IMR-90 (cell line): ENCODE data around the gene PRODH2. TPM values are rescaled to one million over a fixed set of nuclear protein-coding genes. Genes with fewer than 3 reads are reported as not detected.

Experiments used
- ATAC-seq: fragments of 200-7000 bp; cut with Tn5 transposase; 2 replicates; pipeline ENCODE4 v1.9.1; 2020; ENCODE audit warnings: low read depth, mild to moderate bottlenecking, moderate library complexity
- BruUV-seq: library from RNA; stranded (reverse); fragments of 400-500 nt; replicated peaks from 2 replicates; lab custom pipeline; 2021; lab: Mats Ljungman, UMichigan
- CTCF ChIA-PET: fragments of 300-600 bp; formaldehyde crosslinking; extraction: SDS; loops from one replicate; lab custom pipeline; 2021; ENCODE audit warnings: antibody characterized with exemption; lab: Yijun Ruan, JAX
- POLR2A ChIA-PET: fragments of 300-600 bp; sonication (Branson Sonifier 250); formaldehyde crosslinking; loops from one replicate; lab custom pipeline; 2022; ENCODE audit warnings: antibody characterized with exemption; ENCODE audit not compliant: unreplicated experiment; lab: Charles Lee
- DNase-seq: peaks from one replicate; pipeline ENCODE4 v3.0.0; 2013
- H2AFZ ChIP-seq: replicated peaks from 2 replicates; pipeline ENCODE3; 2013; ENCODE audit warnings: low read length, mild to moderate bottlenecking; ENCODE audit not compliant: poor library complexity
- H2AK5ac ChIP-seq: 2 replicates; pipeline ENCODE4 v1.6.1; 2013; ENCODE audit warnings: low read depth, low read length, inconsistent platforms
- H2AK9ac ChIP-seq: replicated peaks from 2 replicates; pipeline ENCODE3; 2013; ENCODE audit warnings: mild to moderate bottlenecking, low read depth, low read length, moderate library complexity; ENCODE audit not compliant: poor library complexity
- H2BK120ac ChIP-seq: 2 replicates; pipeline ENCODE4 v1.6.1; 2013; ENCODE audit warnings: low read depth, low read length, inconsistent platforms
- H2BK15ac ChIP-seq: 3 replicates; pipeline ENCODE4 v1.6.1; 2013; ENCODE audit warnings: low read depth, low read length, inconsistent platforms
- H2BK20ac ChIP-seq: 2 replicates; pipeline ENCODE4 v1.6.1; 2013; ENCODE audit warnings: low read depth, mild to moderate bottlenecking, inconsistent platforms, low read length, moderate library complexity
- H2BK5ac ChIP-seq: 2 replicates; pipeline ENCODE4 v1.6.1; 2013; ENCODE audit warnings: mild to moderate bottlenecking, low read depth, low read length, inconsistent platforms; ENCODE audit not compliant: poor library complexity, severe bottlenecking
- H3K14ac ChIP-seq: replicated peaks from 2 replicates; pipeline ENCODE4 v1.6.1; 2013; ENCODE audit warnings: low read depth, low read length, inconsistent platforms
- H3K18ac ChIP-seq: 2 replicates; pipeline ENCODE4 v1.6.1; 2013; ENCODE audit warnings: low read depth, low read length, control low read depth
- H3K23ac ChIP-seq: 2 replicates; pipeline ENCODE4 v1.6.1; 2013; ENCODE audit warnings: low read depth, low read length, inconsistent platforms
- H3K27ac ChIP-seq: 2 replicates; pipeline ENCODE4 v1.5.1; 2013; ENCODE audit warnings: mild to moderate bottlenecking, control low read depth, low read length; ENCODE audit not compliant: insufficient read depth
- H3K27me3 ChIP-seq: 2 replicates; pipeline ENCODE4 v1.6.1; 2013; ENCODE audit warnings: low read length; ENCODE audit not compliant: control insufficient read depth, insufficient read depth
- H3K36me3 ChIP-seq: 2 replicates; pipeline ENCODE4 v1.6.1; 2013; ENCODE audit warnings: low read length, mixed read lengths; ENCODE audit not compliant: control insufficient read depth, insufficient read depth
- H3K4ac ChIP-seq: 2 replicates; pipeline ENCODE4 v1.6.1; 2013; ENCODE audit warnings: low read depth, low read length, inconsistent platforms
- H3K4me1 ChIP-seq: 2 replicates; pipeline ENCODE4 v1.6.1; 2013; ENCODE audit warnings: low read length, mixed read lengths; ENCODE audit not compliant: control insufficient read depth, insufficient read depth
- H3K4me2 ChIP-seq: 2 replicates; pipeline ENCODE4 v1.6.1; 2013; ENCODE audit warnings: low read depth, mild to moderate bottlenecking, control low read depth, low read length, moderate library complexity
- H3K4me3 ChIP-seq: 2 replicates; pipeline ENCODE4 v1.5.1; 2013; ENCODE audit warnings: low read depth, mild to moderate bottlenecking, control low read depth, low read length, moderate library complexity; ENCODE audit not compliant: insufficient read depth
- H3K56ac ChIP-seq: 2 replicates; pipeline ENCODE4 v1.6.1; 2013; ENCODE audit warnings: low read length, inconsistent platforms; ENCODE audit not compliant: insufficient read depth; ENCODE audit errors: extremely low read depth
- H3K79me1 ChIP-seq, 2 experiments: 2 replicates each; pipeline ENCODE4 v1.6.1; 2013; ENCODE audit warnings: low read length in 2 of 2, inconsistent platforms in 1 of 2, low read depth in 1 of 2
- H3K9ac ChIP-seq: 2 replicates; pipeline ENCODE4 v1.6.1; 2013; ENCODE audit warnings: low read depth, low read length, control low read depth
- H3K9me1 ChIP-seq: 2 replicates; pipeline ENCODE4 v1.6.1; 2013; ENCODE audit warnings: low read length, inconsistent platforms; ENCODE audit not compliant: insufficient read depth
- H3K9me3 ChIP-seq: 2 replicates; pipeline ENCODE4 v1.6.1; 2013; ENCODE audit warnings: low read length; ENCODE audit not compliant: control insufficient read depth, insufficient read depth
- H4K20me1 ChIP-seq: 2 replicates; pipeline ENCODE4 v1.6.1; 2013; ENCODE audit warnings: low read length, inconsistent platforms; ENCODE audit not compliant: insufficient read depth
- H4K5ac ChIP-seq: 2 replicates; pipeline ENCODE4 v1.6.1; 2013; ENCODE audit warnings: mild to moderate bottlenecking, low read depth, low read length, control low read depth
- H4K8ac ChIP-seq, 2 experiments: 2 replicates each; pipeline ENCODE4 v1.6.1; 2013; ENCODE audit warnings: low read depth in 2 of 2, low read length in 2 of 2, control low read depth in 1 of 2, inconsistent platforms in 1 of 2
- H4K91ac ChIP-seq: 2 replicates; pipeline ENCODE4 v1.6.1; 2013; ENCODE audit warnings: low read depth, low read length, inconsistent platforms; ENCODE audit not compliant: insufficient read depth
- BHLHE40 ChIP-seq: fragments of 150-350 bp; IDR thresholded peaks from 2 replicates; pipeline ENCODE4 v1.6.1; 2016; ENCODE audit warnings: mild to moderate bottlenecking, low read depth, low read length
- CEBPB ChIP-seq: IDR thresholded peaks from 2 replicates; pipeline ENCODE4 v1.6.1; 2012; ENCODE audit warnings: low read depth, low read length, improper control_type of control experiment
- CHD1 ChIP-seq: IDR thresholded peaks from 2 replicates; pipeline ENCODE4 v1.6.1; 2012; ENCODE audit warnings: low read depth, low read length, improper control_type of control experiment
- CTCF ChIP-seq: conservative IDR thresholded peaks from 2 replicates; pipeline ENCODE4 v1.5.1; 2012; ENCODE audit warnings: mild to moderate bottlenecking, low read depth, low read length, improper control_type of control experiment
- FOS ChIP-seq: fragments of 150-350 bp; IDR thresholded peaks from 2 replicates; pipeline ENCODE4 v1.6.1; 2016; ENCODE audit warnings: low read depth, low read length
- MAZ ChIP-seq: IDR thresholded peaks from 2 replicates; pipeline ENCODE4 v1.6.1; 2012; ENCODE audit warnings: low read depth, mild to moderate bottlenecking, low read length, improper control_type of control experiment, moderate library complexity, borderline replicate concordance
- MXI1 ChIP-seq: IDR thresholded peaks from 2 replicates; pipeline ENCODE4 v1.6.1; 2012; ENCODE audit warnings: low read depth, mild to moderate bottlenecking, low read length, moderate library complexity, borderline replicate concordance
- POLR2A ChIP-seq: IDR thresholded peaks from 2 replicates; pipeline ENCODE4 v1.6.1; 2012; ENCODE audit warnings: mild to moderate bottlenecking, low read depth, low read length
- RAD21 ChIP-seq: IDR thresholded peaks from 2 replicates; pipeline ENCODE4 v1.6.1; 2012; ENCODE audit warnings: low read length, improper control_type of control experiment
- RCOR1 ChIP-seq: IDR thresholded peaks from 2 replicates; pipeline ENCODE4 v1.6.1; 2012; ENCODE audit warnings: mild to moderate bottlenecking, low read length, improper control_type of control experiment; ENCODE audit not compliant: insufficient replicate concordance
- RFX5 ChIP-seq: IDR thresholded peaks from 2 replicates; pipeline ENCODE4 v1.8.0; 2012; ENCODE audit warnings: low read depth, mild to moderate bottlenecking, low read length, moderate library complexity
- USF2 ChIP-seq: fragments of 150-350 bp; IDR thresholded peaks from 2 replicates; pipeline ENCODE4 v1.6.1; 2017; ENCODE audit warnings: mild to moderate bottlenecking, antibody characterized with exemption, low read length, low read depth
- WGBS, 2 experiments: methylation state at CpG; one replicate each; pipeline versions ENCODE4 v1.1.5 to v1.1.7; 2013; ENCODE audit warnings: missing lambda C conversion rate in 2 of 2; ENCODE audit not compliant: insufficient read length in 1 of 2; ENCODE audit errors: extremely low coverage in 2 of 2; 5-methylcytosine and 5-hydroxymethylcytosine counted together
- dilution Hi-C: fragments of 300-500 bp; cut with HindIII; formaldehyde crosslinking; loops from one replicate; pipeline ENCODE4 v1.14.3; 2018; ENCODE audit warnings: low sequenced_read_pairs; ENCODE audit not compliant: unreplicated experiment
- in situ Hi-C: fragments of 300-500 bp; cut with MboI; formaldehyde crosslinking; loops from 3 replicates; pipeline ENCODE4 v1.14.3; 2019; ENCODE audit warnings: low sequenced_read_pairs, inconsistent platforms, mixed read lengths
- intact Hi-C: fragments of 100-400 bp; cut with micrococcal nuclease; formaldehyde crosslinking; loops from 2 replicates; pipeline ENCODE4 v1.10.0; 2022
- polyA plus RNA-seq, 3 experiments: library from polyadenylated mRNA; depleted of rRNA; stranded (reverse); fragments of >200 nt; gene quantifications; 2 replicates each; pipeline ENCODE4 v1.2.3, GENCODE V29; 2012; ENCODE audit warnings: low replicate concordance in 1 of 3
- total RNA-seq: library from RNA; depleted of rRNA; stranded (reverse); fragments of >200 nt; gene quantifications from 2 replicates; pipeline ENCODE4 v1.2.3, GENCODE V29; 2012

PRODH2 gene
- total and polyA plus RNA-seq, 2 of the 4 experiments (the other 2 are of a cell fraction), result not detected

- Histone ChIP-seq H3K79me1 (no peaks in the 10 kb centered on the region), H3K18ac (no peak overlapping the region), H3K27me3 (peaks cover 72% of the 10 kb centered on the region), H3K4ac (no peak overlapping the region), H3K9me1 (no peaks in the 10 kb centered on the region), H2AK9ac (no peak overlapping the region), H3K36me3 (no peaks in the 10 kb centered on the region), H3K23ac (no peak overlapping the region), H4K91ac (no peak overlapping the region), H2BK20ac (no peak overlapping the region), H2BK120ac (no peak overlapping the region), H3K56ac (no peak overlapping the region), H4K5ac (no peak overlapping the region), H3K14ac (no peak overlapping the region), H3K27ac (no peak overlapping the region), H4K20me1 (no peaks in the 10 kb centered on the region), H4K8ac (no peak overlapping the region), H2AK5ac (no peak overlapping the region), H3K4me1 (peaks cover 4% of the 10 kb centered on the region; the same call in 1 of the 2 replicates), H2AFZ (no peak overlapping the region), H2BK15ac (no peak overlapping the region), H2BK5ac (no peak overlapping the region), H3K4me2 (no peak overlapping the region), H3K4me3 (no peak overlapping the region), H3K9ac (no peak overlapping the region), H3K9me3 (peaks cover 6% of the 10 kb centered on the region; the same call in 1 of the 2 replicates)
- ChIA-PET POLR2A (no interaction called here), CTCF (no interaction called here)
- in situ Hi-C loops, result no loop called here
- DNase-seq (no peak), ATAC-seq (no peak)
- no TSS peak for BruUV-seq
- WGBS, 2 experiments, result 70% methylated on average over 9 of the region's 18 CpGs; no CpG with 5 or more reads in 1 of the 2 experiments
- dilution Hi-C loops, result no loop called here
- TF ChIP-seq MXI1 (no peak), RFX5 (no peak), USF2 (no peak), CTCF (no peak), MAZ (no peak), RAD21 (no peak), CEBPB (no peak), FOS (no peak), BHLHE40 (no peak), POLR2A (no peak), RCOR1 (no peak), CHD1 (no peak)
- intact Hi-C loops, result no loop called here
These were observed 36.4 kb upstream of the PRODH2 start for GRCh38 chr19:35848919-35849505.
